HG03457 (cell line): Measurements from ENCODE around the gene METTL2B.
"Not testable (repeated sequence)": the region's sequence is repeated elsewhere in the genome, so short reads cannot be mapped to it uniquely, and the experiment has no call there.

Experiments
- ATAC-seq: cut with Tn5 transposase; IDR thresholded peaks from one replicate; pipeline ENCODE4 v1.9.1; 2021; ENCODE audit warnings: moderate number of reproducible peaks; ENCODE audit not compliant: unreplicated experiment

Gene METTL2B

DNA sequence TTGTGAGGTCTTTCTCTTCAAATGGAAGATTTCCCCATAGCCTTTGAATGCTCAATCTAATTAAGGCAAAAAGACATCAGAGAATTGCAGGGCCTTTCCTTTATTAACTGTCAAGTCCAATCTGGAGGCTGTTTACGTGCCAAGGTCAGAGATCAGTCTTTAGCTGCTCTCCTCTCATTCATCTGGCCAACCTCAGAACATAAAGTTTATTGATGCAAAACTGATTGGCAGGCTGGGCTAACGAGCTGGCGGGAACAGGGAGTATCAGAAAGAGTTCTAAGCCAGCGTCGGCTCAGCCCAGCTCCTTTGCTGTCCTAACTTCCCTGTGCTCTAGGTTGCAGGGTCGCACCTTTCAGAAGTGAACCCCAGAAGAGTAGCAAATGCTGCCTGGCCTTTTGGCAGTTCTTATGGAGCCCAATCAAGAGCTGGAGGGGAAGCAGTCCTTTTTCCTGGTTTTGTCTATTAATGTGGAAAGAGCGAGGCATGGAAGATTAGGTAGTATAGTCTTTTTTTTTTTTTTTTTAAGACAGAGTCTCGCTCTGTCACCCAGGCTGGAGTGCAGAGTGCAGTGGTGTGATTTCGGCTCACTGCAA, 47.5 kb downstream of the METTL2B start:
- not testable (repeated sequence) for ATAC-seq

DNA sequence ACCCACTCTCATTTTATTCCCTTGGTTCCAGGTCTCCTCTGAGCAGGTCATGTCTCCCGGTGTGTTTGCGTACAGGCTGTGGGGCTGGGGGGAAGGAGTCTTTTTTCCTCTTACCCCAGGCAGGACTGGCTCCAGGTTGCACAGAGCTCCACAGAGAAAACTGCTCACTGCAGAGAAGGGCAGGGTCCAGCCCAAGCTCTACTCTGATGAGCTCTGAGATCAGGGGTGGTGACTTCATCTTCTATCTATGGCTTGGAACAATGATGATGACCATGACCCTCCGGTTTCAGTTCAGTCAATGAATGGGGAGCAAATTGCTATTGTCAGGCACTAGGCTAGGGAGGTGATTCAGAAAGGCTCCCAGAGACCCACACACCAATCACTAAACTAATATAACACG, 49.0 kb downstream of the METTL2B start:
- ATAC-seq, result not testable (repeated sequence)

- not testable (repeated sequence) for ATAC-seq
Measured at GRCh38 chr7:128526062-128526466, 49.5 kb downstream of the METTL2B start.

GRCh38 chr7:128529191-128529590, 52.6 kb downstream of the METTL2B start:
- ATAC-seq, result not testable (repeated sequence)

- ATAC-seq, result peak; percentile 20
Measured at GRCh38 chr7:128530121-128530854, 53.7 kb downstream of the METTL2B start.

GRCh38 chr7:128530855-128531104, 54.2 kb downstream of the METTL2B start:
- ATAC-seq, result no peak

- ATAC-seq, result peak; percentile 67
Measured at GRCh38 chr7:128531105-128531954, 54.8 kb downstream of the METTL2B start.

GRCh38 chr7:128531955-128532478, 55.5 kb downstream of the METTL2B start:
- ATAC-seq, result not testable (repeated sequence)

DNA sequence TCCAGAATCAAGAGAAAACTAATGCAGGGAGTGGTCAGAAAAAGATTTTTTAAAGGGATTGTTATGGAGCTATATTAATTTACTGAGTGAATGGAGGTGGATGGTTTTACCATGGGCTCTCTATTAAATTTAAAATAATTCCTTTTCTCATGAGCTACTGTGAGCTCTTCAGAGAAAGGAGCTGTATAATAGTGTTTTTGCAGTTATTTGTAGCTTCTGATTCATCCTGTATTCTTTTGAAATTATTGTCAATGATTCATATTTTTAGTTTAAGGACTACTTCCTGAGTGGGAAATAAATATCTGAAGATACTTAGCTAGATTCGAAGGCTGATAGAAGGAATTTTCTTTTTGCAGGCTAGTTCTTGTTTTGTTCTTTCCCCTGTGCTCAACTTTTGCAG, 56.4 kb downstream of the METTL2B start:
- ATAC-seq, result not testable (repeated sequence)

GRCh38 chr7:128537410-128537809, 60.9 kb downstream of the METTL2B start:
- ATAC-seq, result not testable (repeated sequence)

DNA sequence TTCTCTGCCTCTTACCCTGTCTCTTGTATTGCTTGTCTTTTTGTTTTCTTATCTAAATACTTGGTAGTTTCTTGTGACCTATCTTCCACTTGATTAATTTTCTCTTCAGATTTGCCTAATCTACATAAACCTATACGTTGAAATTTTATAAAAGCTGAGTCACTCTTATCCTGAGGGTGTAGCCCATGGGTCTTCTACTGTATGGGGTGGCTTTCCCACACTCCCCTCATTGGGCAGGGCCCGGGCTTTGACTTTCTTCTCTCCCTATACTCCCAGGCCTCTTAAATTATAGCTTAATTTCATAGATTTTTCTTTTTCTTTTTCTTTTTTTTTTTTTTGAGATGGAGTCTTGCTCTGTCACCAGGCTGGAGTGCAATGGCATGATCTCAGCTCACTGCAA, 66.0 kb downstream of the METTL2B start:
- not testable (repeated sequence) for ATAC-seq

DNA sequence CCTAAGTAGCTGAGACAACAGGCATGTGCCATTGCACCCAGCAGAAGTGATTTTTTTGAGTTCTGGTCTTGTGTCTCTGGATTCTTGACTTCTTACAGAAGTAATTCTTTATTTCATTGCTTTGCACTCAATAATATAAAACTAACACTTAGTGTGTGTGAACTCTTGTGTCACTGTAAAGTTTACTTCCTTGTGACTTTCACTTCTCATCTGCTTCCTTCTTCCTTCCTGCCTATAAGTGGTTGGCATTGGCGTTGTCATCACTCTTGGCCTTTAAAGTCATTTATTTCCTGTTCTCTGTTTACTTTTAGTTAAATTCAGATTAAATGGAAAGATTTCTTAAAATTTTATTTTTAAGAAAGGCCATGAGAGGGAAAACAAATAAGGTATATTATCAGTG, 66.8 kb downstream of the METTL2B start:
- ATAC-seq, result not testable (repeated sequence)

GRCh38 chr7:128546319-128546851, 69.8 kb downstream of the METTL2B start:
- ATAC-seq, result not testable (repeated sequence)

- ATAC-seq, result no peak
Measured at GRCh38 chr7:128550920-128551319, 74.4 kb downstream of the METTL2B start.

DNA sequence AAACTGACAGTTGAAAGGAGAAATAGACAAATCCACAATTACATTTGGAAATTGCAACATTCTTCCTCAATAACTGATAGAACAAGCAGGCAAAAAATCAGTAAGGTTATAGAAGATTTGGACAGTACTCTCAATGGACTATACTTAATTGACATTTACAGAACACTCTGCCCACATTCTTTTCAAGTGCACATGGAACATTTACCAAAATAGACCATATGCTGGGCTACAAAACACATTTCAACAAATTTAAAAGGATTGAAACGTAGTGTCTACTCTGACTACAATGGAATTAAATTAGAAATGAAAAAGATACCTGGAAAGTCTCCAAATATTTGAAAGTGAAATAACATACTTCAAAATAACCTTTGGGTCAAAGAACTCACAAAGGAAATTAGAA, 77.8 kb downstream of the METTL2B start:
- ATAC-seq, result not testable (repeated sequence)
